Mammary epithelial cell (primary cell): ENCODE results near the gene NTRK1.

Source experiments
- CTCF ChIP-seq, 2 donors: IDR thresholded peaks in 1 of 2; conservative IDR thresholded peaks in 1 of 2; 2 replicates each; pipeline ENCODE4 v1.5.1; 2011 to 2012; ENCODE audit warnings: inconsistent platforms in 2 of 2, low read length in 2 of 2, mild to moderate bottlenecking in 2 of 2, control low read depth in 1 of 2, low read depth in 1 of 2; ENCODE audit not compliant: insufficient read depth in 1 of 2; ENCODE audit errors: extremely low read depth in 1 of 2
- EZH2 ChIP-seq: IDR thresholded peaks from 2 replicates; pipeline ENCODE4 v1.6.1; 2012; ENCODE audit warnings: low read length, inconsistent platforms, borderline replicate concordance

DNA sequence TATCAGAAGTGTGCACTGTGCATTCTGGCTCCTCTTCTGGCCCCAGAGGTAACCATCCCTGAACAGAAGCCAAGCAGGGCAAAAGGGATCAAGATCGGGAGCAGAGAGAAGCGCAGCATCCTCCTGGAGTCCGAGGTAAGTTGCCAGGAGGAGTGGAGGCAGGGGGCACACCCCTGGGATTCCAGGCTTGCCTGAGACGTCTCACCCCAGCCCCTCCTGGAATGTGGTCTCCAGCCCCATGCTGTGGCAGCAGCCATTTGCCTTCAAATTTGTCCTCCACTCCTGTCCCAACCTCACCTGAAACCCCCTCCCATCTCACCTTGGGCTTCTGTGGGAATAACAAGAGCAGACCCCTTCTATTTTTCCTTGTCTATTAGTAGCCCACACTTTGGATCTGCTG, 69.8 kb downstream of the NTRK1 start:
- TF ChIP-seq CTCF (conservative IDR thresholded peaks at IDR 0.05 in 1 of 2, IDR thresholded peaks at IDR 0.05 in 1 of 2; ENCODE audit: extremely low read depth in 1 of 2, insufficient read depth in 1 of 2, low read depth in 1 of 2, low read length in 2 of 2): no peak
- no peak for TF ChIP-seq EZH2
